Skeletal muscle tissue (tissue), 4 donors: ENCODE results near the gene MESD. TPM values are rescaled to one million over a fixed set of nuclear protein-coding genes. Genes with fewer than 3 reads are reported as not detected.

Experiments used
- H3K27ac ChIP-seq: one replicate; pipeline ENCODE4 v1.7.0; 2013; ENCODE audit warnings: mild to moderate bottlenecking, low read depth, low read length, inconsistent platforms
- H3K27me3 ChIP-seq, 3 donors: one replicate each; pipeline ENCODE4 v1.7.0; 2013; ENCODE audit warnings: low read length in 3 of 3; ENCODE audit not compliant: control insufficient read depth in 3 of 3, insufficient read depth in 3 of 3
- H3K36me3 ChIP-seq, 3 donors: one replicate each; pipeline ENCODE4 v1.7.0; 2013; ENCODE audit warnings: low read length in 3 of 3; ENCODE audit not compliant: control insufficient read depth in 3 of 3, insufficient read depth in 3 of 3
- H3K4me1 ChIP-seq, 3 donors: one replicate each; pipeline ENCODE4 v1.7.0; 2013; ENCODE audit warnings: low read length in 3 of 3, mild to moderate bottlenecking in 3 of 3; ENCODE audit not compliant: control insufficient read depth in 3 of 3, insufficient read depth in 3 of 3
- H3K4me3 ChIP-seq, 3 donors: one replicate each; pipeline ENCODE4 v1.7.0; 2013; ENCODE audit warnings: low read length in 3 of 3
- H3K9ac ChIP-seq, 3 donors: one replicate each; pipeline ENCODE4 v1.7.0; 2013; ENCODE audit warnings: low read length in 3 of 3, mild to moderate bottlenecking in 3 of 3, moderate library complexity in 2 of 3, low read depth in 1 of 3
- H3K9me3 ChIP-seq, 3 donors: one replicate each; pipeline ENCODE4 v1.7.0; 2013; ENCODE audit warnings: low read length in 3 of 3; ENCODE audit not compliant: control insufficient read depth in 3 of 3
- total RNA-seq: library from RNA; depleted of rRNA; stranded (reverse); fragments of >200 nt; gene quantifications from one replicate; pipeline ENCODE4 v1.2.3, GENCODE V29; 2014
- donor health status: Osteomylitis.

Gene MESD
- total RNA-seq, 1 donor from 2014 or later = 17.2 TPM

- Histone ChIP-seq H3K4me1 (peaks cover 5 to 13% (median 10%) of the 10 kb centered on the region in 3 donors), H3K27ac (no peak overlapping the region), H3K9me3 (no peaks in the 10 kb centered on the region), H3K4me3 (no peak overlapping the region), H3K9ac (no peak overlapping the region), H3K27me3 (no peaks in the 10 kb centered on the region), H3K36me3 (no peaks in the 10 kb centered on the region)
Observed at GRCh38 chr15:81014446-81015093, 25.0 kb upstream of the MESD start.

DNA sequence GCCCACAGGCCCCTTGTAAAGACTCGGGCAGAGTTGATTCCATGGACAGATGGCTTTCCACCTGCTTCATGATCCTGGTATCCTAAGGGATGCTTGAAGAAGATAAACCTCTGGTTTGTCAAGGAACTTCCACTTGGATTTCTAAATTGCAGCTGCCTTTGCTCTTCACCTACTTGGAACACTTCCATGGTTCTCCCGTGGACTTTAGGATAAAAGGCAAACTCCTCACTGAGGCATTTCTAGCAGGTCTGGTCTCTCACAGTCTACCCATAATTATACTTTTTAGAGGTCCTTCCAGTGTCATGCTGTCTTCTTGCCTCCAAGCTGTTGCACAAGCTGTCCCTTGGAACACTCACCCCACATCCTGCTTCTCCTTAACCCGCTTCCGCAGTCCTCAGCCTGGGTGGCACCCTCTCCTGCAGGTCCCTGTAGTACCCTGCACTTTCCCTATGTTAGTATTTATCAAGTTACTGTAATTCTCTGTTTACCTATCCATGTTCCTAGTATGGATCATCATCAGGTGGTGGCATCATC, 23.8 kb upstream of the MESD start:
- Histone ChIP-seq H3K27ac (no peak overlapping the region), H3K4me1 (peaks cover 5 to 13% (median 10%) of the 10 kb centered on the region in 3 donors), H3K9me3 (no peaks in the 10 kb centered on the region), H3K36me3 (no peaks in the 10 kb centered on the region), H3K9ac (no peak overlapping the region), H3K27me3 (no peaks in the 10 kb centered on the region), H3K4me3 (no peak overlapping the region)

DNA sequence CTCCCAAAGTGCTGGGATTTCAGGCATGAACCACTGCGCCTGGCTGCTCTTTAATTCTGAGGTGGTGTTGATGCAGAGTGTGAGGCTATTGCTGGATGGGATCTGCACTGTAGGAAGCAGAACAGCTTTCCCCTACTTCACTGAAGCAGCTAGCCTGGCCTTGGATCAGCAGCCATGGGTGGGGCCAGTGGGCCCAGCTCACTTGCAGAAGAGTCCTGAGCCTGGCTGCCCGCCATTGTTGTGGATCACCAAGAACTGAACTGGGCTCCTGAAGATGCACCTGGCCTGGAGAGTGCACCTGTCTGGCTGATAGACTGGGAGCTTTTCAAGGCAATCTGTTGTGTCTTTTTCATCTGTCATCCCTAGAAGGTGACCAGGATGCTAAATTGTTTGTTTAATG, 23.0 kb upstream of the MESD start:
- Histone ChIP-seq H3K4me3 (no peak overlapping the region), H3K4me1 (peaks cover 5 to 15% (median 10%) of the 10 kb centered on the region in 3 donors), H3K9ac (no peak overlapping the region), H3K27ac (no peak overlapping the region), H3K36me3 (no peaks in the 10 kb centered on the region), H3K27me3 (peaks cover 0 to 2% (median 0%) of the 10 kb centered on the region in 3 donors), H3K9me3 (no peaks in the 10 kb centered on the region)

- Histone ChIP-seq H3K4me3 (no peak overlapping the region), H3K9ac (no peak overlapping the region), H3K4me1 (peaks cover 5 to 16% (median 10%) of the 10 kb centered on the region in 3 donors), H3K36me3 (no peaks in the 10 kb centered on the region), H3K27ac (no peak overlapping the region), H3K27me3 (peaks cover 0 to 2% (median 0%) of the 10 kb centered on the region in 3 donors), H3K9me3 (no peaks in the 10 kb centered on the region)
Observed at GRCh38 chr15:81011593-81011992, 22.0 kb upstream of the MESD start.

DNA sequence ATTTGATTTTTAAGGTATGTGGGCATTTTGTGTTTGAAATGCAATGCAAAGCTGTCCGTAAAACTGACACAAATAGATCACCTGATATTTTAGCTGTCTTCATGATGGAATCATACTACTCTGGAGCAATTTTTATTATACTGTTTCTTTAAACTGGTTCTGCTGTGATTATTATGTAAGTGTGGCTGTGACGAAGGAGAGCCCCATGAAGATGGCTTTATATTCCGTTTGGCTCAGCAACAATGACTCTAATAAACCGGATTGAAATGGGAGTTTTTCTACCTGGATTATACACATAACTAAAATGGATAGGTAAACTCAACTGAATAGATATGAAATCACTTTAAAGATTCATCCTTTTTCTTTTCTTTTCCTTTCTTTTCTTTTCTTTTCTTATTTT, 20.5 kb upstream of the MESD start:
- Histone ChIP-seq H3K36me3 (no peaks in the 10 kb centered on the region), H3K27ac (no peak overlapping the region), H3K9ac (no peak overlapping the region), H3K4me1 (peaks cover 3 to 9% (median 4%) of the 10 kb centered on the region in 3 donors), H3K27me3 (peaks cover 0 to 2% (median 0%) of the 10 kb centered on the region in 3 donors), H3K9me3 (no peaks in the 10 kb centered on the region), H3K4me3 (no peak overlapping the region)

- H3K27ac ChIP-seq = no peak overlapping the region
- H3K4me1 ChIP-seq = peaks cover 0 to 3% (median 0%) of the 10 kb centered on the region in 3 donors
- H3K4me3 ChIP-seq = no peak overlapping the region
- H3K27me3 ChIP-seq = peaks cover 0 to 2% (median 2%) of the 10 kb centered on the region in 3 donors
- H3K36me3 ChIP-seq = no peaks in the 10 kb centered on the region
- no peak overlapping the region for H3K9ac ChIP-seq
- no peaks in the 10 kb centered on the region for H3K9me3 ChIP-seq
Observed at GRCh38 chr15:81008312-81008711, 18.7 kb upstream of the MESD start.

DNA sequence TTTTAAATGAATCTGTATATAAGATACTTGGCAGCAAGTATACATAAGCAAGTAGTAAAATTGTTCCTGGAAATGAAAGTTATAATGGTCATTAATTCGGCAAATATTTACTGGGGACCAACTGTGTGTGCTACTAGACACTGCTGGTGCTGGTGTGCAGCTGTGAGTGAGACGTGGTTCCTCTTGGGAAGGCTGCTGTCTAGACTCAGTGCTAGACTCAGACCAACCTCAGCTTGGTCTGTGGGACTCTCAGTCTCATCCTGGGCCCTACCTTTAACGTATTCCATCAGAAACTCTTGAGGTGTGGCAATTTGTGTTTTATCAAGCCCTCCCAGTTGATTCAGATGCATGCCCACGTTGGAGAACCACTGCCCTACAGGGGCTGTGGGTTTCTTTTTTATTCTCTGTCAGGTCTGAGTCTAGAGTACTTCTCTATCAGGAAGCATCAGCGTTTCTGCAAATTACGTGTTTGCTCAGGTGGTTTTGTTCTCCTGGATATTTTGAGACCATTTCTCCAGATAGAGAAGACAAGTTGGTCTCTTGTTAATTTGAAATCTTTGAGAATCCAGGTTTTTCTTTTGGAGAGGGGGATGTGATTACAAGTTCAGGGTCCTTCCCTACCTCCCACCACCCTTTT, 17.9 kb upstream of the MESD start:
- no peak overlapping the region for H3K4me3 ChIP-seq
- no peak overlapping the region for H3K9ac ChIP-seq
- peaks cover 4 to 7% (median 5%) of the 10 kb centered on the region in 3 donors for H3K4me1 ChIP-seq
- H3K27ac ChIP-seq = no peak overlapping the region
- peaks cover 0 to 2% (median 0%) of the 10 kb centered on the region in 3 donors for H3K36me3 ChIP-seq
- peaks cover 7 to 8% (median 7%) of the 10 kb centered on the region in 3 donors for H3K27me3 ChIP-seq
- H3K9me3 ChIP-seq = no peaks in the 10 kb centered on the region

- H3K9ac ChIP-seq = no peak overlapping the region
- no peaks in the 10 kb centered on the region for H3K9me3 ChIP-seq
- no peak overlapping the region for H3K4me3 ChIP-seq
- peaks cover 5 to 10% (median 8%) of the 10 kb centered on the region in 3 donors for H3K4me1 ChIP-seq
- no peak overlapping the region for H3K27ac ChIP-seq
- H3K27me3 ChIP-seq = peaks cover 15% of the 10 kb centered on the region in 3 donors
- H3K36me3 ChIP-seq = peaks cover 0 to 2% (median 0%) of the 10 kb centered on the region in 3 donors
Observed at GRCh38 chr15:81006124-81006523, 16.5 kb upstream of the MESD start.

GRCh38 chr15:81003097-81003350, 13.4 kb upstream of the MESD start:
- Histone ChIP-seq H3K4me3 (peak overlapping the region in 2 of 3 donors; percentile 58 to 70), H3K27ac (no peak overlapping the region), H3K9me3 (no peaks in the 10 kb centered on the region), H3K27me3 (peaks cover 15 to 22% (median 20%) of the 10 kb centered on the region in 3 donors), H3K36me3 (peaks cover 0 to 2% (median 0%) of the 10 kb centered on the region in 3 donors), H3K4me1 (peaks cover 8 to 15% (median 13%) of the 10 kb centered on the region in 3 donors), H3K9ac (no peak overlapping the region)
